SK-N-SH treated with all-trans-retinoic acid at 6 μM for 48 hours (cell line): ENCODE measurements around the gene CACNA1C.
"Not testable (repeated sequence)": the region's sequence is repeated elsewhere in the genome, so short reads cannot be mapped to it uniquely, and the experiment has no call there.

ENCODE experiments used
- ATAC-seq: fragments of 200-7000 bp; cut with Tn5 transposase; 3 replicates; pipeline ENCODE4 v1.9.1; 2020; ENCODE audit warnings: mild to moderate bottlenecking, moderate library complexity
- ARNTL ChIP-seq: fragments of 450-650 bp; formaldehyde crosslinking; IDR thresholded peaks from 2 replicates; pipeline ENCODE4 v1.5.0; 2020; ENCODE audit warnings: low read depth, mild to moderate bottlenecking, moderate library complexity, borderline replicate concordance
- BACH2 ChIP-seq: fragments of 250-450 bp; sonication (Bioruptor Pico); IDR thresholded peaks from 2 replicates; pipeline ENCODE4 v1.9.0; 2021; ENCODE audit warnings: mild to moderate bottlenecking, borderline replicate concordance
- CSDC2 ChIP-seq: fragments of 250-450 bp; sonication (Bioruptor Pico); IDR thresholded peaks from 2 replicates; pipeline ENCODE4 v1.5.0; 2020; ENCODE audit warnings: mild to moderate bottlenecking, moderate library complexity
- ISL1 ChIP-seq: fragments of 250-450 bp; sonication (Bioruptor Pico); IDR thresholded peaks from 2 replicates; pipeline ENCODE4 v2.1.2; 2022; ENCODE audit warnings: mild to moderate bottlenecking, moderate library complexity
- OSR1 ChIP-seq: fragments of 250-450 bp; sonication (Bioruptor Pico); IDR thresholded peaks from 2 replicates; pipeline ENCODE4 v1.8.0; 2022; ENCODE audit warnings: moderate library complexity, mild to moderate bottlenecking, inconsistent platforms
- SNAI2 ChIP-seq: fragments of 250-450 bp; sonication (Bioruptor Pico); IDR thresholded peaks from 2 replicates; pipeline ENCODE4 v1.5.0; 2020; ENCODE audit warnings: mild to moderate bottlenecking, moderate library complexity
- TOX ChIP-seq: fragments of 250-450 bp; sonication (Bioruptor Pico); IDR thresholded peaks from 2 replicates; pipeline ENCODE4 v1.8.0; 2021; ENCODE audit warnings: mild to moderate bottlenecking, moderate library complexity, borderline replicate concordance
- ZC3H10 ChIP-seq: fragments of 250-450 bp; sonication (Bioruptor Pico); IDR thresholded peaks from 2 replicates; pipeline ENCODE4 v1.5.1; 2021; ENCODE audit warnings: mild to moderate bottlenecking, moderate library complexity
- ZFP3 ChIP-seq: fragments of 250-450 bp; sonication (Bioruptor Pico); IDR thresholded peaks from 2 replicates; pipeline ENCODE4 v1.5.0; 2020; ENCODE audit warnings: mild to moderate bottlenecking, moderate library complexity
- ZFP30 ChIP-seq: fragments of 450-650 bp; formaldehyde crosslinking; IDR thresholded peaks from 2 replicates; pipeline ENCODE4 v1.5.0; 2022; ENCODE audit warnings: mild to moderate bottlenecking, moderate library complexity
- ZNF565 ChIP-seq: fragments of 450-650 bp; formaldehyde crosslinking; conservative IDR thresholded peaks from 2 replicates; pipeline ENCODE4 v1.5.0; 2020; ENCODE audit warnings: low read depth, mild to moderate bottlenecking, moderate library complexity
- TF ChIP-seq, protein P1 (sequence below): fragments of 250-450 bp; sonication (Bioruptor Pico); IDR thresholded peaks from 2 replicates; pipeline ENCODE4 v1.5.1; 2021; ENCODE audit warnings: mild to moderate bottlenecking, moderate library complexity
- TF ChIP-seq, protein P2 (sequence below): fragments of 250-450 bp; sonication (Bioruptor Pico); IDR thresholded peaks from 2 replicates; pipeline ENCODE4 v1.5.1; 2020; ENCODE audit warnings: low read depth, mild to moderate bottlenecking, moderate library complexity
- TF ChIP-seq, protein P3 (sequence below): fragments of 250-450 bp; sonication (Bioruptor Pico); IDR thresholded peaks from 2 replicates; pipeline ENCODE4 v1.8.0; 2020; ENCODE audit warnings: mild to moderate bottlenecking, moderate library complexity, borderline replicate concordance
- TF ChIP-seq, protein P4 (sequence below): fragments of 250-450 bp; sonication (Bioruptor Pico); IDR thresholded peaks from 2 replicates; pipeline ENCODE4 v1.8.0; 2021; ENCODE audit warnings: low read depth, mild to moderate bottlenecking, moderate library complexity, borderline replicate concordance

CACNA1C gene

DNA sequence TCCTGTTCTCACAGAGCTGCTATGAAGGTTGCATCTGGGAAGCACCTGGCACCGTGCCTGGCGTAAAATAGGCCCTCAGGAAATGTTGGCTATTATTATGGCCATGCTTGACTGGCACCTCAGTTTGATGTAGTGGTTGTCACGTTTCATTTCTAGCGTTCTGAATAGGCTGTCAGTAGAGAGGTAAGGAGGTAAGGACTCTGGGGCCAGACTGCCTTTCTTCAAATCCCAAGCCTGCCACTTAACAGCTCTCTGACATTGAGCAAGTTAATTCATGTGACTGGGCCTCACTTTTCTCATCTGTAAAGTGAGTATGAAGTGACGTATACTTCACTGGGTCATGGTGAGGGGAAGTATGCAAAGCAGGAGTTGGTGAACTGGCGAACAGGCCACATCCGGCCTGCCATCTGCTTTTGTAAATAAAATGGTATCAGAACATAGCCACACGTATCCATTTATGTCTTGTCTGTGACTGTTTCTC, 196.2 kb downstream of the CACNA1C start:
- no peak for ATAC-seq
- TF ChIP-seq ZFP30: no peak
- TF ChIP-seq ZNF565 (CRISPR knock-in tag): no peak
- TF ChIP-seq, protein P1, sequence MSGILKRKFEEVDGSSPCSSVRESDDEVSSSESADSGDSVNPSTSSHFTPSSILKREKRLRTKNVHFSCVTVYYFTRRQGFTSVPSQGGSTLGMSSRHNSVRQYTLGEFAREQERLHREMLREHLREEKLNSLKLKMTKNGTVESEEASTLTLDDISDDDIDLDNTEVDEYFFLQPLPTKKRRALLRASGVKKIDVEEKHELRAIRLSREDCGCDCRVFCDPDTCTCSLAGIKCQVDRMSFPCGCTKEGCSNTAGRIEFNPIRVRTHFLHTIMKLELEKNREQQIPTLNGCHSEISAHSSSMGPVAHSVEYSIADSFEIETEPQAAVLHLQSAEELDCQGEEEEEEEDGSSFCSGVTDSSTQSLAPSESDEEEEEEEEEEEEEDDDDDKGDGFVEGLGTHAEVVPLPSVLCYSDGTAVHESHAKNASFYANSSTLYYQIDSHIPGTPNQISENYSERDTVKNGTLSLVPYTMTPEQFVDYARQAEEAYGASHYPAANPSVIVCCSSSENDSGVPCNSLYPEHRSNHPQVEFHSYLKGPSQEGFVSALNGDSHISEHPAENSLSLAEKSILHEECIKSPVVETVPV (CRISPR knock-in tag): no peak
- TF ChIP-seq SNAI2 (CRISPR knock-in tag): no peak
- no peak for TF ChIP-seq BACH2 (CRISPR knock-in tag)
- TF ChIP-seq ARNTL (CRISPR knock-in tag): no peak
- TF ChIP-seq OSR1 (CRISPR knock-in tag): no peak

DNA sequence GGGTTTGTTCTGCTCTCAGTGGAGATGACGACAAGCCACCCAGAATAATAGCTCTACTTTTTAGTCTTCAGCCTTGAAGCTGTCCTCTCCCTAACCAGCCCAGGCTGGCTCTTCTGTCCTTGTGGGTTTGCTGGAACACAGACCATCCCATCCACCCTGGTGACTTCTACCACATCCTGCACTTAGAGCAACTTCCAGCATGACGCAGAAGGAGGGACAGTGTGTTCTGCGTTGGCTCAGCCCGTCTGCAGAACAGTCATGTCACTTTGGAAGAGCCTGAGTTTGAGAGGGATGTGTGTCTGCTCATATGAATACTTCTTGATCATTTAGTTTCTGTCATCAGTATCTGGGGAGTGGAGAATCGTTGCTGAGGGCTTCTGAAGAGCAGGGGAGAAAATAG, 198.0 kb downstream of the CACNA1C start:
- TF ChIP-seq ZC3H10 (CRISPR knock-in tag): no peak
- TF ChIP-seq, protein P2, sequence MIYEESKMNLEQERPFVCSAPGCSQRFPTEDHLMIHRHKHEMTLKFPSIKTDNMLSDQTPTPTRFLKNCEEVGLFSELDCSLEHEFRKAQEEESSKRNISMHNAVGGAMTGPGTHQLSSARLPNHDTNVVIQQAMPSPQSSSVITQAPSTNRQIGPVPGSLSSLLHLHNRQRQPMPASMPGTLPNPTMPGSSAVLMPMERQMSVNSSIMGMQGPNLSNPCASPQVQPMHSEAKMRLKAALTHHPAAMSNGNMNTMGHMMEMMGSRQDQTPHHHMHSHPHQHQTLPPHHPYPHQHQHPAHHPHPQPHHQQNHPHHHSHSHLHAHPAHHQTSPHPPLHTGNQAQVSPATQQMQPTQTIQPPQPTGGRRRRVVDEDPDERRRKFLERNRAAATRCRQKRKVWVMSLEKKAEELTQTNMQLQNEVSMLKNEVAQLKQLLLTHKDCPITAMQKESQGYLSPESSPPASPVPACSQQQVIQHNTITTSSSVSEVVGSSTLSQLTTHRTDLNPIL: no peak
- TF ChIP-seq, all 23 proteins: peak for 0
- no peak for ATAC-seq

DNA sequence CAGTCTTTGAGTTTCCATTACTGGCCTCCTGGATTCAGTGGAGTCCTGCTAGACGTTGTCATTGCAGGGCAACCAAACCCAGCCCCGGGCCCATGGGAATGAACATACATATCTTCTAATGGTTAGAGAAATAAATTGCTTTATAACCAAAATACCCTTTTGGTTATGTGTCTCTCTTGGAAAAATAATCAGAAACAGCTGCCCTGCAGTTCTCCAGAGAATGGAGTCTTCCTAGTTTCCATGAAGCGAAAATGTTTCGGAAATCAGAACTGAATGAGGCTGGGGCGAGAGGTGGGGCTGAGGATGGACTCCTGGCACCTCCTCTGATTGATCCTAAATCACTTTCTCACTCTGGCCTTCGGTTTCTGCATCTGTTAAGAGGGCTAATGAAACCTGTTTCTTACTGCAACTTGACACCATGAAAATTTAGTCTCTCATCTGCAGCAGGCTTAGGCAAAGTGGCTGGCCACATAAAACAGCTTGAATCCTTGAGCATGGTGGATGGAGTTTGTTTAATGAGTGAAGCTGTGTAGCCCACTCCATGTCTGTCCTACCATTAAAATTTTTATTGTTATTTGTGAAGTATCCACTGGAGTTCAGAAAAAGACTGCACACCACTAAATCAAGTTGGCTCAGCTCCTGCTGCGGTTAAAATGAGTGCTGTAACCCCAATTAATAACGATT, 198.9 kb downstream of the CACNA1C start:
- no peak for TF ChIP-seq OSR1 (CRISPR knock-in tag)
- no peak for TF ChIP-seq ZFP30
- TF ChIP-seq TOX (CRISPR knock-in tag): no peak
- TF ChIP-seq ZFP3: no peak
- no peak for TF ChIP-seq ZC3H10 (CRISPR knock-in tag)
- TF ChIP-seq, protein P3, sequence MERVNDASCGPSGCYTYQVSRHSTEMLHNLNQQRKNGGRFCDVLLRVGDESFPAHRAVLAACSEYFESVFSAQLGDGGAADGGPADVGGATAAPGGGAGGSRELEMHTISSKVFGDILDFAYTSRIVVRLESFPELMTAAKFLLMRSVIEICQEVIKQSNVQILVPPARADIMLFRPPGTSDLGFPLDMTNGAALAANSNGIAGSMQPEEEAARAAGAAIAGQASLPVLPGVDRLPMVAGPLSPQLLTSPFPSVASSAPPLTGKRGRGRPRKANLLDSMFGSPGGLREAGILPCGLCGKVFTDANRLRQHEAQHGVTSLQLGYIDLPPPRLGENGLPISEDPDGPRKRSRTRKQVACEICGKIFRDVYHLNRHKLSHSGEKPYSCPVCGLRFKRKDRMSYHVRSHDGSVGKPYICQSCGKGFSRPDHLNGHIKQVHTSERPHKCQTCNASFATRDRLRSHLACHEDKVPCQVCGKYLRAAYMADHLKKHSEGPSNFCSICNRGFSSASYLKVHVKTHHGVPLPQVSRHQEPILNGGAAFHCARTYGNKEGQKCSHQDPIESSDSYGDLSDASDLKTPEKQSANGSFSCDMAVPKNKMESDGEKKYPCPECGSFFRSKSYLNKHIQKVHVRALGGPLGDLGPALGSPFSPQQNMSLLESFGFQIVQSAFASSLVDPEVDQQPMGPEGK: no peak
- TF ChIP-seq SNAI2 (CRISPR knock-in tag): no peak
- no peak for TF ChIP-seq BACH2 (CRISPR knock-in tag)
- TF ChIP-seq CSDC2 (CRISPR knock-in tag): no peak
- ATAC-seq: peak; percentile 38; the same call in 2 of the 3 replicates

DNA sequence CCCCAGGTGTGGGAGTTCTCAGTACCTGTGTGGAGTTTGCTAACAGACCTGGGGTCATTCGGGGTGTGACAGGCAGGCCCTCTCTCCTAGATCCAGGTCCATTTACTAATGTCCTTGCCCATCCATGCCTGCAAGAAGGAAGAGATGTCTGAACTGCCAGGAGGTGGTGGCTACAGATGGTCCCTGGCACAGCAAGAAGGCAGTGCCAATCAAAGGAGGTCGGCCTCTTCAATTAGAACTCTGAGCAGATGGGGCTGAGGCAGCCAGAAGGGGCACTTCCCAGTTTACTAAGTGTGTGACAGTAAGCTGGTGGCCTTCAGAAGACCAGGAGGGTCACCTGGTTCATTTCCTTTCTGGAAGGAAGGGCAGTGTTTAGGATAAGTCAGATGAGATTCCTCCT, 202.5 kb downstream of the CACNA1C start:
- TF ChIP-seq CSDC2 (CRISPR knock-in tag): no peak
- TF ChIP-seq, protein P4, sequence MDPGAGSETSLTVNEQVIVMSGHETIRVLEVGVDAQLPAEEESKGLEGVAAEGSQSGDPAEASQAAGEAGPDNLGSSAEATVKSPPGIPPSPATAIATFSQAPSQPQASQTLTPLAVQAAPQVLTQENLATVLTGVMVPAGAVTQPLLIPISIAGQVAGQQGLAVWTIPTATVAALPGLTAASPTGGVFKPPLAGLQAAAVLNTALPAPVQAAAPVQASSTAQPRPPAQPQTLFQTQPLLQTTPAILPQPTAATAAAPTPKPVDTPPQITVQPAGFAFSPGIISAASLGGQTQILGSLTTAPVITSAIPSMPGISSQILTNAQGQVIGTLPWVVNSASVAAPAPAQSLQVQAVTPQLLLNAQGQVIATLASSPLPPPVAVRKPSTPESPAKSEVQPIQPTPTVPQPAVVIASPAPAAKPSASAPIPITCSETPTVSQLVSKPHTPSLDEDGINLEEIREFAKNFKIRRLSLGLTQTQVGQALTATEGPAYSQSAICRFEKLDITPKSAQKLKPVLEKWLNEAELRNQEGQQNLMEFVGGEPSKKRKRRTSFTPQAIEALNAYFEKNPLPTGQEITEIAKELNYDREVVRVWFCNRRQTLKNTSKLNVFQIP: no peak
- TF ChIP-seq, all 23 proteins: peak for 0
- no peak for ATAC-seq

DNA sequence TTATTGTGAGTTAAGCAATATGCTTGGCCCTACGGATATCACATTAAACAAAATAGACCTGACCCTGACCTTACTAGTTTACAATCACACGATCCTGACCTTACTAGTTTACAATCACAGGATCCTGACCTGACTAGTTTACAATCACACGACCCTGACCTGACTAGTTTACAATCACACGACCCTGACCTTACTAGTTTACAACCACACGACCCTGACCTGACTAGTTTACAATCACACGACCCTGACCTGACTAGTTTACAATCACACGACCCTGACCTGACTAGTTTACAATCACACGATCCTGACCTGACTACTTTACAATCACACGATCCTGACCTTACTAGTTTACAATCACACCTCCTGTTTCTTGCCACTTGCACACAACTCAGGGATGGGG, 202.9 kb downstream of the CACNA1C start:
- not testable (repeated sequence) for ATAC-seq

DNA sequence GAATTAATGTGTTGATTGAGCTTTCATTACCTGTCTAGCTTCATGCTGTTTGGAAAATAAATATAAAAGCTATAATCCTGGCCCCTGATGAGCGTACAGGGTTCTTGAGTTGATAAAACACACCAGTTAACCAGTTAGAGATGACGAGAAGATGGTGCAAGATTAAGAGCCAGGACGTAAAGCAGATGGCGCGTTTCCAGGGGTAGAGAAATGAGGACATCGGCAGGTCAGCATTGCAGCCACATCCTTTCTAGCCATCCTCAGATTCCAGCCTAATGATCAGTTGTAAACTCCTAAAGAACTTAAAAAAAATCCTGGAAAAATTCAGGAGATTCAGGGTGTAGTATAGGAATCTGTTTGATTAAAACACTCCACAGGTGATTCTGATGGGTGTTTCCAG, 203.7 kb downstream of the CACNA1C start:
- no peak for TF ChIP-seq ZFP3
- TF ChIP-seq, all 23 proteins: peak for 0
- ATAC-seq: peak; percentile 40

DNA sequence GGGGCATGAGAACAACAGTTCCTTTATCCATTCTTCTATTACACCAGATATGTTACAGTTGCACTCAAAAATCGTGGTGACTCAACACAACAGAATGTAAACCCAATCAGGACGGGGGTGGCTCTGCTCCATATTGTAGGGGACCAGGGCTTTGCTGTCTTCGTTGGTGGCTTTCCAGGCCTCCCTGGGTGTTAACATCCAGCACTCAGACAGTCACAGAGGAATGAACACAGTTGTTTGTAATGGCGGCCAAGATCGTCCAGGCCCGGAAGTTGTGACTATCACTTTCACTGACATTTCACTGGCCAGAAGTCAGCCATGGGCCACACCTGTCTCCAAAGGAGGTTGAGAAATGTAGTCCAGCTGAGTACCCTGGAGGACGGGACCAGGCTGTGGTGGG, 204.1 kb downstream of the CACNA1C start:
- TF ChIP-seq ISL1 (peak; percentile 6; the same call in 1 of the 2 replicates), ZC3H10 (CRISPR knock-in tag) (no peak)

More for the DNA sequence above, 204.1 kb downstream of the CACNA1C start:
- peak; percentile 63 for ATAC-seq
